ENCODE results near the gene STK11IP.

STK11IP gene

GRCh38 chr2:219638948-219639755, 41.5 kb downstream of the STK11IP start:
- H3K27me3 Mint-ChIP-seq, result peaks cover 28% of the 10 kb centered on the region
- H3K4me1 Mint-ChIP-seq, result peaks cover 15% of the 10 kb centered on the region
- peaks cover 1% of the 10 kb centered on the region for H3K36me3 Mint-ChIP-seq (ENCODE audit: insufficient read depth)
- DNase-seq (ENCODE audit: low spot score in 2 of 2) (no peak), ATAC-seq (replicated peaks; ENCODE audit: extremely low read depth, poor library complexity, severe bottlenecking) (peak; percentile 70)
- no peaks in the 10 kb centered on the region for H3K9me3 Mint-ChIP-seq
- peak overlapping the region; percentile 42 for H3K27ac Mint-ChIP-seq (ENCODE audit: low read depth)
- peak overlapping the region; percentile 36 for H3K4me3 Mint-ChIP-seq

- Mint-ChIP-seq H3K4me3 (no peak overlapping the region), H3K9me3 (no peaks in the 10 kb centered on the region), H3K27me3 (peaks cover 31% of the 10 kb centered on the region), H3K4me1 (peaks cover 15% of the 10 kb centered on the region), H3K27ac (ENCODE audit: low read depth) (no peak overlapping the region), H3K36me3 (ENCODE audit: insufficient read depth) (peaks cover 1% of the 10 kb centered on the region)
- ATAC-seq (replicated peaks; ENCODE audit: extremely low read depth, poor library complexity, severe bottlenecking) (no peak), DNase-seq (ENCODE audit: low spot score in 2 of 2) (no peak)
These were observed 43.9 kb downstream of the STK11IP start for GRCh38 chr2:219641390-219642068.

DNA sequence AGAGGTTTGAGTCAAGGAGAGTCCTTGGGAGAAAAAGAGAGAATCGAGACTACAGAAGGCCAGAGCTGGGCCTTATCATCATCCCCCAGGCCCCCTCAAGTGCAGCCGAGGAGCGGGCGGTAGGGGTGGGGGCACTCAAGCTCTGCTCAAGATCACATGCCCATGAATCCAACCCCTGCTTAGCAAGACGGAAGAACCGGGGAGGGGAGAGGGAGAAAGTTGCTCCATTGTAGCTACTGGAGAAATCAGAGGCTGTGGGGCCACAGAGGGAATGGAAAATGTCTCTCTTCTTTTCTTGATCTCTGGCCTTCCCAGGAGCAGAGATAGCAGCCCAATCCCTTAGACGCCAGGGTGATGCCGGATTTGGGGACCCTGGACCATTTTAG, 44.4 kb downstream of the STK11IP start:
- ATAC-seq (replicated peaks; ENCODE audit: extremely low read depth, poor library complexity, severe bottlenecking) (no peak), DNase-seq (ENCODE audit: low spot score in 2 of 2) (no peak)
- peaks cover 32% of the 10 kb centered on the region for H3K27me3 Mint-ChIP-seq
- H3K4me3 Mint-ChIP-seq, result no peak overlapping the region
- H3K36me3 Mint-ChIP-seq (ENCODE audit: insufficient read depth), result peaks cover 1% of the 10 kb centered on the region
- no peak overlapping the region for H3K27ac Mint-ChIP-seq (ENCODE audit: low read depth)
- peaks cover 15% of the 10 kb centered on the region for H3K4me1 Mint-ChIP-seq
- no peaks in the 10 kb centered on the region for H3K9me3 Mint-ChIP-seq

DNA sequence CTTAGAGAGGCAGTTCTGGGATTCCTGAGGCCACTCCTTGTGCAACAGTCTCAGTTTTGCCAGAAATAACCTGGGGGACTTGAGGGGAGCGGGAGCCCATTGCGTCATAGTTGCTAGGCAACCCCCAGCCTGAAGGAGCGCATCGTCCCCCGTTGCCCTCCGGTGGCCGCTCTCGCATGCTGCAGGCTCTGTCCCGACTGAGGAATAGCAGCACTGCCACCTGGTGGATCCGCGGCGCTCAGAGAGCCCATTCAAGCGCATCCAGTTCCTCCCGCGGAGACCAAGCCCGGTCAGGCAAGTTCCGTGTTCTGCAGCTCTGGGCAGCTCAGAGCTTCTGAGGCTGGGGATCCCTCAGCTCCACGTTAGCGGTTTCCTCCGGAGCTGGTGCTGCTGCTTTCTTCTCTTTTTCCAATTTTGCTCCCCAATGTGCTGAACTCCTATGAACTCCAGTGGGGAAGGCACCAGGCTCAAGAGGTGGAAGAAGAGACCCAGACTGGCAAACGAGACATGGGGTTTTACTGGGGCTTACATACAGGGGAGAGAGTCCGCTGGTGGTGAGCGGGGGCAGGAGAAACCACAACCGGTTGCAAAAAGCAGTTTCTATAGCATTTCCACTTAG, 44.9 kb downstream of the STK11IP start:
- ATAC-seq (replicated peaks; ENCODE audit: extremely low read depth, poor library complexity, severe bottlenecking), result peak; percentile 88
- Mint-ChIP-seq H3K27ac (ENCODE audit: low read depth) (no peak overlapping the region), H3K27me3 (peaks cover 38% of the 10 kb centered on the region)

DNA sequence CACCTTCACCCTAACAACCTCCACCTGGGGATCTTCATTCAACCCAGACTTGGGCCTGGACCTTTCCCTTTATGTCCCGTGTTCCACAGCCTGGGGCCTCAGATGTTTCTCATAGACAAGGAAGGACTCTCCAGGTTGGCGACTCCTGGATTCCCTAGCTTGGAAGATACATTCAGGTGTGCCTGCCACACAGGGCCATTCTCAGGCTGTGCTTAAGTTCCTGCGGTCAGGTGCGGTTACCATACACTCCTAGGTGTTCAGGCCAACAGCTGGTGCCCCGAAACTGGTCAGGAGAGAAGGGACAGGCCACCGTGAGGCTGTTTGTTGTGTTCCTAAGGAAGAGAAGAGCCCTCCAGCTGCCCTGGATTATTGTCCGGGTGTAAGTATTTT, 45.4 kb downstream of the STK11IP start:
- Mint-ChIP-seq H3K27ac (ENCODE audit: low read depth) (no peak overlapping the region), H3K36me3 (ENCODE audit: insufficient read depth) (peaks cover 1% of the 10 kb centered on the region), H3K4me1 (peaks cover 15% of the 10 kb centered on the region), H3K4me3 (no peak overlapping the region), H3K9me3 (no peaks in the 10 kb centered on the region), H3K27me3 (peaks cover 43% of the 10 kb centered on the region)
- no peak for ATAC-seq (replicated peaks; ENCODE audit: extremely low read depth, poor library complexity, severe bottlenecking)
- DNase-seq (ENCODE audit: low spot score in 2 of 2), result no peak

More for the DNA sequence above, 44.9 kb downstream of the STK11IP start:
- Mint-ChIP-seq H3K36me3 (ENCODE audit: insufficient read depth) (peaks cover 1% of the 10 kb centered on the region), H3K9me3 (no peaks in the 10 kb centered on the region), H3K4me1 (peaks cover 15% of the 10 kb centered on the region), H3K4me3 (no peak overlapping the region)
- DNase-seq (ENCODE audit: low spot score in 2 of 2), result peak; percentile 77 to 83

- Mint-ChIP-seq H3K4me3 (no peak overlapping the region), H3K27ac (ENCODE audit: low read depth) (no peak overlapping the region), H3K36me3 (ENCODE audit: insufficient read depth) (peaks cover 1% of the 10 kb centered on the region), H3K27me3 (peaks cover 51% of the 10 kb centered on the region), H3K4me1 (peaks cover 10% of the 10 kb centered on the region), H3K9me3 (no peaks in the 10 kb centered on the region)
- ATAC-seq (replicated peaks; ENCODE audit: extremely low read depth, poor library complexity, severe bottlenecking), result no peak
- DNase-seq (ENCODE audit: low spot score in 2 of 2), result no peak
These were observed 46.2 kb downstream of the STK11IP start for GRCh38 chr2:219643788-219644398.

- H3K4me3 Mint-ChIP-seq, result no peak overlapping the region
- H3K9me3 Mint-ChIP-seq, result no peaks in the 10 kb centered on the region
- H3K4me1 Mint-ChIP-seq, result no peaks in the 10 kb centered on the region
- H3K36me3 Mint-ChIP-seq (ENCODE audit: insufficient read depth), result peaks cover 1% of the 10 kb centered on the region
- no peak for ATAC-seq (replicated peaks; ENCODE audit: extremely low read depth, poor library complexity, severe bottlenecking)
- H3K27ac Mint-ChIP-seq (ENCODE audit: low read depth), result no peak overlapping the region
- peaks cover 60% of the 10 kb centered on the region for H3K27me3 Mint-ChIP-seq
- DNase-seq (ENCODE audit: low spot score in 2 of 2), result no peak
These were observed 47.3 kb downstream of the STK11IP start for GRCh38 chr2:219644801-219645480.

GRCh38 chr2:219645631-219646527, 48.2 kb downstream of the STK11IP start:
- no peak overlapping the region for H3K27ac Mint-ChIP-seq (ENCODE audit: low read depth)
- H3K9me3 Mint-ChIP-seq, result no peaks in the 10 kb centered on the region
- DNase-seq (ENCODE audit: low spot score in 2 of 2) (no peak), ATAC-seq (replicated peaks; ENCODE audit: extremely low read depth, poor library complexity, severe bottlenecking) (no peak)
- peaks cover 1% of the 10 kb centered on the region for H3K36me3 Mint-ChIP-seq (ENCODE audit: insufficient read depth)
- no peaks in the 10 kb centered on the region for H3K4me1 Mint-ChIP-seq
- H3K27me3 Mint-ChIP-seq, result peaks cover 69% of the 10 kb centered on the region
- H3K4me3 Mint-ChIP-seq, result no peak overlapping the region

DNA sequence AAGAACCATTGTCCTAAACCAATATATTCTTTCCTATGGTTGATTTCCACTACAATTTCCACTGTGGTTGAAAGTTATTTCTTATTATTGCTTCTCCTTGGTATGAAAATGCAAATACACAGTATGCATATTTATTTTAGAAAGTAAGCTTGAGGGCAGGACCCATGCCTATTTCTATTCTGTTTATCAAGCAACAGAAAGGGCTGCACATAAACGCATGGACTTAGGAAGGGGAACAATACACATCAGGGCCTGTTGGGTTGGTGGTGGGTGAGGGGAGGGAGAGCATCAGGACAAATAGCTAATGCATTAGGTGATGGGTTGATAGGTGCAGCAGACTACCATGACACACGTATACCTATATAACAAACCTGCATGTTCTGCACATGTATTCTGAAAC, 50.5 kb downstream of the STK11IP start:
- H3K27me3 Mint-ChIP-seq, result peaks cover 92% of the 10 kb centered on the region

DNA sequence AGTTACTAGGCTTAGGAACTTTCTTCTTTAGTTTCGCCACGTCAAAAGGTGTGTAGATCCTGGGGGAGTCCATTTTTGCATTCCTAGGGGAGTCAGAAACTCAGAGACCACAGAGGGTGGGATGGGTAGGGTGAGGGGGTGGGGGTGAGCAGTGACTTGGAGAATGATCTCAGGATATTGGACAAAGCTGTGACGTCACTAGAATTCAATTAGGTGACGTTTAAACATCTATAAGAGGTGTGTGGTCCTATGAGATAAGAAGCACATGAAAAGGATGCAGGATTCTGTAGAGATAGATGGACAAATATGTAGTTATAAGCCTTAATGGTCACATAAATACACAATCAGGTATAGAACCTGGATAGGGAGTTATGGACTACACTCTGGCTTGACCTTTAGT, 51.3 kb downstream of the STK11IP start:
- Mint-ChIP-seq H3K27ac (ENCODE audit: low read depth) (no peak overlapping the region), H3K4me3 (no peak overlapping the region), H3K4me1 (no peaks in the 10 kb centered on the region), H3K36me3 (ENCODE audit: insufficient read depth) (no peaks in the 10 kb centered on the region), H3K27me3 (peaks cover 94% of the 10 kb centered on the region), H3K9me3 (no peaks in the 10 kb centered on the region)
- DNase-seq (ENCODE audit: low spot score in 2 of 2) (no peak), ATAC-seq (replicated peaks; ENCODE audit: extremely low read depth, poor library complexity, severe bottlenecking) (no peak)

More for the DNA sequence above, 50.5 kb downstream of the STK11IP start:
- H3K9me3 Mint-ChIP-seq, result no peaks in the 10 kb centered on the region
- H3K27ac Mint-ChIP-seq (ENCODE audit: low read depth), result no peak overlapping the region
- H3K36me3 Mint-ChIP-seq (ENCODE audit: insufficient read depth), result no peaks in the 10 kb centered on the region
- DNase-seq (ENCODE audit: low spot score in 2 of 2), result no peak
- H3K4me3 Mint-ChIP-seq, result no peak overlapping the region
- ATAC-seq (replicated peaks; ENCODE audit: extremely low read depth, poor library complexity, severe bottlenecking), result no peak
- no peaks in the 10 kb centered on the region for H3K4me1 Mint-ChIP-seq

GRCh38 chr2:219650426-219651248, 53.0 kb downstream of the STK11IP start:
- no peaks in the 10 kb centered on the region for H3K9me3 Mint-ChIP-seq
- peaks cover 81% of the 10 kb centered on the region for H3K27me3 Mint-ChIP-seq
- no peak for ATAC-seq (replicated peaks; ENCODE audit: extremely low read depth, poor library complexity, severe bottlenecking)
- H3K4me3 Mint-ChIP-seq, result no peak overlapping the region
- no peak for DNase-seq (ENCODE audit: low spot score in 2 of 2)
- no peaks in the 10 kb centered on the region for H3K4me1 Mint-ChIP-seq
- no peak overlapping the region for H3K27ac Mint-ChIP-seq (ENCODE audit: low read depth)
- H3K36me3 Mint-ChIP-seq (ENCODE audit: insufficient read depth), result no peaks in the 10 kb centered on the region
